HEK293 (cell line): ENCODE data around the gene SLC26A11.
A peak's percentile ranks its signal among the peaks of the same experiment; 100 is the strongest.
"Not testable (repeated sequence)": the region's sequence is repeated elsewhere in the genome, so short reads cannot be mapped to it uniquely, and the experiment has no call there.

Source experiments
- CTCF ChIA-PET: fragments of 350-600 bp; formaldehyde crosslinking; extraction: SDS; loops from one replicate; lab custom pipeline; 2021; ENCODE audit warnings: antibody characterized with exemption; lab: Yijun Ruan, JAX
- POLR2A ChIA-PET: fragments of 300-600 bp; formaldehyde crosslinking; extraction: SDS; loops from one replicate; lab custom pipeline; 2020; ENCODE audit warnings: antibody characterized with exemption, inconsistent platforms; lab: Yijun Ruan, JAX
- H3K27ac ChIP-seq: fragments of 200-500 bp; sonication (Bioruptor generic); 2 replicates; pipeline ENCODE4 v1.5.1; 2014; ENCODE audit warnings: low read depth, low read length, control low read depth, inconsistent platforms; ENCODE audit errors: extremely low read depth
- H3K36me3 ChIP-seq, 2 experiments: fragments of 200-500 bp in 1 of 2; sonication (Bioruptor generic) in 1 of 2; 1 replicate in 1 of 2; 2 replicates in 1 of 2; pipeline ENCODE4 v1.5.1; 2014 to 2017; ENCODE audit warnings: inconsistent platforms in 2 of 2, low read length in 2 of 2; ENCODE audit not compliant: control insufficient read depth in 2 of 2, insufficient read depth in 1 of 2
- H3K4me1 ChIP-seq: fragments of 200-500 bp; sonication (Bioruptor generic); 2 replicates; pipeline ENCODE4 v1.5.1; 2014; ENCODE audit warnings: mild to moderate bottlenecking, low read length, inconsistent platforms; ENCODE audit not compliant: control insufficient read depth, insufficient read depth
- H3K4me3 ChIP-seq: 2 replicates; pipeline ENCODE4 v1.5.1; 2011; ENCODE audit warnings: low read depth, mild to moderate bottlenecking, control low read depth, low read length, moderate library complexity
- H3K9me3 ChIP-seq: fragments of 200-500 bp; sonication (Bioruptor generic); 2 replicates; pipeline ENCODE4 v1.5.1; 2014; ENCODE audit warnings: low read depth, low read length, inconsistent platforms; ENCODE audit not compliant: control insufficient read depth, insufficient read depth
- ZBTB11 ChIP-seq: fragments of 450-650 bp; formaldehyde crosslinking; conservative IDR thresholded peaks from 2 replicates; pipeline ENCODE4 v1.5.1; 2016; ENCODE audit warnings: low read depth, missing biosample characterization, missing genetic modification characterization
- ZNF146 ChIP-seq: fragments of 450-650 bp; formaldehyde crosslinking; IDR thresholded peaks from 2 replicates; pipeline ENCODE4 v1.5.1; 2016; ENCODE audit warnings: missing biosample characterization, missing genetic modification characterization
- ZNF280D ChIP-seq: fragments of 450-650 bp; formaldehyde crosslinking; IDR thresholded peaks from 2 replicates; pipeline ENCODE4 v1.5.1; 2016; ENCODE audit warnings: missing biosample characterization, missing genetic modification characterization
- ZNF426 ChIP-seq: fragments of 450-650 bp; formaldehyde crosslinking; IDR thresholded peaks from 2 replicates; pipeline ENCODE4 v1.5.1; 2017; ENCODE audit warnings: missing biosample characterization, missing genetic modification characterization, mild to moderate bottlenecking, inconsistent platforms, moderate library complexity
- ZNF580 ChIP-seq: fragments of 450-650 bp; formaldehyde crosslinking; IDR thresholded peaks from 2 replicates; pipeline ENCODE4 v1.5.1; 2016; ENCODE audit warnings: missing biosample characterization, missing genetic modification characterization
- ZNF623 ChIP-seq: fragments of 450-650 bp; formaldehyde crosslinking; IDR thresholded peaks from 2 replicates; pipeline ENCODE4 v1.5.1; 2016; ENCODE audit warnings: missing biosample characterization, missing genetic modification characterization

SLC26A11 gene

GRCh38 chr17:80299350-80300100, 79.3 kb downstream of the SLC26A11 start:
- H3K4me3 ChIP-seq, H3K9me3 ChIP-seq, POLR2A ChIA-PET, H3K27ac ChIP-seq, H3K4me1 ChIP-seq: not testable (repeated sequence)
- TF ChIP-seq ZNF146 (tag by site-specific recombination) = peak; percentile 98
- TF ChIP-seq ZNF623 (tag by site-specific recombination) = 0 out of 2 replicates have a peak, but pooled peaks have one; percentile 23
- peak; percentile 13 for TF ChIP-seq ZNF426 (tag by site-specific recombination)
- peak; percentile 83 for TF ChIP-seq ZNF280D
- TF ChIP-seq ZBTB11 (tag by site-specific recombination) = 0 out of 2 replicates have a peak, but pooled peaks have one; percentile 19
- TF ChIP-seq ZNF580 (tag by site-specific recombination) = 0 out of 2 replicates have a peak, but pooled peaks have one; percentile 25
- CTCF ChIA-PET = interaction anchor here (1.2 kb wide), 1 partner anchor 153 kb away, joined by 3 read pairs; no protein-coding TSS in a partner anchor
- H3K36me3 ChIP-seq = peaks cover 34 to 84% of the 10 kb centered on the region in 2 experiments

- not testable (repeated sequence) for H3K4me1 ChIP-seq, H3K9me3 ChIP-seq, H3K4me3 ChIP-seq, H3K27ac ChIP-seq
- CTCF ChIA-PET = interaction anchor here (0.6 to 0.7 kb wide), 2 partner anchors 141 to 666 kb away, joined by 4 to 7 read pairs; no protein-coding TSS in a partner anchor
- POLR2A ChIA-PET = interaction anchor here (0.6 kb wide), 1 partner anchor 15 kb away, joined by 5 read pairs; no protein-coding TSS in a partner anchor
- H3K36me3 ChIP-seq = peaks cover 42 to 83% of the 10 kb centered on the region in 2 experiments
These were observed 80.5 kb downstream of the SLC26A11 start for GRCh38 chr17:80300756-80301155.
